Keratinocyte (primary cell): Measurements from ENCODE around the gene DUSP8.

Experiments
- EZH2 ChIP-seq: IDR thresholded peaks from one replicate; pipeline ENCODE4 v1.6.1; 2012; ENCODE audit warnings: inconsistent platforms, mild to moderate bottlenecking, low read length, moderate library complexity
- TF ChIP-seq, protein P1 (sequence below), 3 experiments: IDR thresholded peaks in 1 of 3; conservative IDR thresholded peaks in 1 of 3; optimal IDR thresholded peaks in 1 of 3; 2 replicates in 2 of 3; 3 replicates in 1 of 3; pipeline versions ENCODE3 to v1.5.1; 2011; ENCODE audit warnings: low read length in 3 of 3, mild to moderate bottlenecking in 3 of 3, moderate library complexity in 2 of 3, control low read depth in 1 of 3, inconsistent platforms in 1 of 3; ENCODE audit not compliant: insufficient read depth in 2 of 3; ENCODE audit errors: extremely low read depth in 1 of 3

GRCh38 chr11:1522081-1522424 lies 50.0 kb downstream of the DUSP8 start:
- TF ChIP-seq, protein P1, sequence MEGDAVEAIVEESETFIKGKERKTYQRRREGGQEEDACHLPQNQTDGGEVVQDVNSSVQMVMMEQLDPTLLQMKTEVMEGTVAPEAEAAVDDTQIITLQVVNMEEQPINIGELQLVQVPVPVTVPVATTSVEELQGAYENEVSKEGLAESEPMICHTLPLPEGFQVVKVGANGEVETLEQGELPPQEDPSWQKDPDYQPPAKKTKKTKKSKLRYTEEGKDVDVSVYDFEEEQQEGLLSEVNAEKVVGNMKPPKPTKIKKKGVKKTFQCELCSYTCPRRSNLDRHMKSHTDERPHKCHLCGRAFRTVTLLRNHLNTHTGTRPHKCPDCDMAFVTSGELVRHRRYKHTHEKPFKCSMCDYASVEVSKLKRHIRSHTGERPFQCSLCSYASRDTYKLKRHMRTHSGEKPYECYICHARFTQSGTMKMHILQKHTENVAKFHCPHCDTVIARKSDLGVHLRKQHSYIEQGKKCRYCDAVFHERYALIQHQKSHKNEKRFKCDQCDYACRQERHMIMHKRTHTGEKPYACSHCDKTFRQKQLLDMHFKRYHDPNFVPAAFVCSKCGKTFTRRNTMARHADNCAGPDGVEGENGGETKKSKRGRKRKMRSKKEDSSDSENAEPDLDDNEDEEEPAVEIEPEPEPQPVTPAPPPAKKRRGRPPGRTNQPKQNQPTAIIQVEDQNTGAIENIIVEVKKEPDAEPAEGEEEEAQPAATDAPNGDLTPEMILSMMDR (optimal IDR thresholded peaks at IDR 0.05 in 1 of 3, IDR thresholded peaks at IDR 0.05 in 1 of 3, conservative IDR thresholded peaks at IDR 0.05 in 1 of 3; ENCODE audit: extremely low read depth in 1 of 3, insufficient read depth in 2 of 3, low read length in 3 of 3) = no peak
- TF ChIP-seq EZH2 = no peak
